Measurements from ENCODE around the gene AVPR1B.

AVPR1B gene

GRCh38 chr1:206117151-206117948 is at the start of gene AVPR1B:
TSS of gene AVPR1B (minus strand) at chr1:206117388. CDS start at chr1:206116890, 498 bp downstream.
- DNase-seq (ENCODE audit: low read depth): no peak

GRCh38 chr1:206145771-206146290 is 28.6 kb upstream of the AVPR1B start:
- no peak for DNase-seq (ENCODE audit: low read depth)

GRCh38 chr1:206144605-206145004 is 27.4 kb upstream of the AVPR1B start:
- no peak for DNase-seq (ENCODE audit: low read depth)

- no peak for DNase-seq (ENCODE audit: low read depth)
These were observed 26.5 kb upstream of the AVPR1B start for GRCh38 chr1:206143537-206144172.

- DNase-seq (ENCODE audit: low read depth): no peak
These were observed 25.6 kb upstream of the AVPR1B start for GRCh38 chr1:206142770-206143169.

- no peak for DNase-seq (ENCODE audit: low read depth)
These were observed 24.8 kb upstream of the AVPR1B start for GRCh38 chr1:206142011-206142410.

GRCh38 chr1:206136241-206136640 is 19.1 kb upstream of the AVPR1B start:
- DNase-seq (ENCODE audit: low read depth): no peak

GRCh38 chr1:206135248-206135647 is 18.1 kb upstream of the AVPR1B start:
- DNase-seq (ENCODE audit: low read depth): no peak

- DNase-seq (ENCODE audit: low read depth): no peak
These were observed 16.7 kb upstream of the AVPR1B start for GRCh38 chr1:206133751-206134415.

GRCh38 chr1:206131037-206131436 is 13.8 kb upstream of the AVPR1B start:
- DNase-seq (ENCODE audit: low read depth): no peak

GRCh38 chr1:206128196-206128595 is 11.0 kb upstream of the AVPR1B start:
- DNase-seq (ENCODE audit: low read depth): no peak

GRCh38 chr1:206127336-206127735 is 10.1 kb upstream of the AVPR1B start:
- DNase-seq (ENCODE audit: low read depth): no peak

GRCh38 chr1:206125346-206125745 is 8.2 kb upstream of the AVPR1B start:
- no peak for DNase-seq (ENCODE audit: low read depth)

- no peak for DNase-seq (ENCODE audit: low read depth)
These were observed 5.5 kb upstream of the AVPR1B start for GRCh38 chr1:206122686-206123085.

- no peak for DNase-seq (ENCODE audit: low read depth)
These were observed 4.1 kb upstream of the AVPR1B start for GRCh38 chr1:206121269-206121668.

- DNase-seq (ENCODE audit: low read depth): no peak
These were observed 3.2 kb upstream of the AVPR1B start for GRCh38 chr1:206120406-206120805.

GRCh38 chr1:206116873-206117150 is 376 bp downstream of the AVPR1B start:
- DNase-seq (ENCODE audit: low read depth): no peak

- no peak for DNase-seq (ENCODE audit: low read depth)
These were observed 856 bp downstream of the AVPR1B start for GRCh38 chr1:206116191-206116872.

- no peak for DNase-seq (ENCODE audit: low read depth)
These were observed 1.4 kb downstream of the AVPR1B start for GRCh38 chr1:206115791-206116190.

GRCh38 chr1:206114692-206115640 is 2.2 kb downstream of the AVPR1B start:
- DNase-seq (ENCODE audit: low read depth): no peak

- DNase-seq (ENCODE audit: low read depth): no peak
These were observed 4.4 kb downstream of the AVPR1B start for GRCh38 chr1:206112600-206113301.
